Urinary bladder (tissue), 4 donors: ENCODE data around the gene MYLK2. TPM values are rescaled to one million over a fixed set of nuclear protein-coding genes. Genes with fewer than 3 reads are reported as not detected.
"Not testable (repeated sequence)": the region's sequence is repeated elsewhere in the genome, so short reads cannot be mapped to it uniquely, and the experiment has no call there.

Experiments
- DNase-seq: peaks from one replicate; pipeline ENCODE4 v3.0.0-alpha.2; 2015; ENCODE audit errors: extremely low spot score
- H3K27ac ChIP-seq: one replicate; pipeline ENCODE4 v1.5.1; 2013; ENCODE audit warnings: low read depth, mild to moderate bottlenecking, moderate library complexity
- H3K36me3 ChIP-seq: one replicate; pipeline ENCODE4 v1.6.1; 2013; ENCODE audit warnings: mild to moderate bottlenecking, moderate library complexity; ENCODE audit not compliant: insufficient read depth
- H3K4me1 ChIP-seq: one replicate; pipeline ENCODE4 v1.6.1; 2013; ENCODE audit warnings: mild to moderate bottlenecking, moderate library complexity; ENCODE audit not compliant: insufficient read depth
- H3K4me3 ChIP-seq: one replicate; pipeline ENCODE4 v1.5.1; 2013; ENCODE audit warnings: low read depth, low read length
- WGBS: extraction: QIAGEN DNeasy Blood & Tissue Kit; methylation state at CpG from one replicate; pipeline ENCODE4 v1.1.7; 2013; 5-methylcytosine and 5-hydroxymethylcytosine counted together
- polyA plus RNA-seq: library from polyadenylated mRNA; stranded (reverse); fragments of 200-250 nt; gene quantifications from one replicate; pipeline ENCODE4 v1.2.3, GENCODE V29; 2013
- total RNA-seq: library from RNA; depleted of rRNA; stranded (reverse); fragments of >200 nt; gene quantifications from one replicate; pipeline ENCODE4 v1.2.3, GENCODE V29; 2014
- donor health status: healthy with polysubstance abuse.
- donor health status: healthy.

The MYLK2 gene
- total and polyA plus RNA-seq, 2 donors: 1.7 TPM; not detected in 1

GRCh38 chr20:31806564-31807355 lies 12.4 kb upstream of the MYLK2 start:
- H3K4me3 ChIP-seq: no peak overlapping the region
- no peaks in the 10 kb centered on the region for H3K4me1 ChIP-seq
- 80% methylated on average over 8 of the region's 8 CpGs for WGBS
- H3K27ac ChIP-seq: no peak overlapping the region
- no peak for DNase-seq
- H3K36me3 ChIP-seq: no peaks in the 10 kb centered on the region

GRCh38 chr20:31808481-31808880 lies 10.7 kb upstream of the MYLK2 start:
- DNase-seq: no peak
- no peaks in the 10 kb centered on the region for H3K36me3 ChIP-seq
- no peaks in the 10 kb centered on the region for H3K4me1 ChIP-seq
- H3K27ac ChIP-seq: no peak overlapping the region
- 88% methylated on average over 3 of the region's 3 CpGs for WGBS
- no peak overlapping the region for H3K4me3 ChIP-seq

GRCh38 chr20:31809661-31810060 lies 9.5 kb upstream of the MYLK2 start:
- H3K27ac ChIP-seq: no peak overlapping the region
- H3K36me3 ChIP-seq: no peaks in the 10 kb centered on the region
- no peak overlapping the region for H3K4me3 ChIP-seq
- WGBS: 81% methylated on average over 3 of the region's 3 CpGs
- DNase-seq: no peak
- H3K4me1 ChIP-seq: no peaks in the 10 kb centered on the region

DNA sequence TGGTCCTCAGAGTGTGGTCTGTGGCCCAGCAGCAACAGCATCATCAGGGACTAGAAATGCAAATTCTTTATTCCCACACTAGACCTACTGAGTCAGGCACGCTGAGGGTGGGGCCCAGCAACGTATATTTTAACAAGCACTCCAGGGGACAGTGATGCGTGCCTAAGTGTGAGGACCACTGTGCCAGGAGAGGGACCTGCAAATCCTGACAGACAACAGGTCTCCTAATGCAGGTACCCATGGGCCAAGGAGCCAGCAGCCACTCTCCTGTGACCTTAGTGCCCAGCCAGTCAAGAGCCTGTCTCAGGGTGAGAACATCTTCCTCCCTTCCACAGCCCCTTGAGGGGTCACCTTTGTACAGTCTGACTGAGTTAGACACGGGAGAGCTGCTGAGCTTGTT lies 8.0 kb upstream of the MYLK2 start:
- H3K4me1 ChIP-seq: no peaks in the 10 kb centered on the region

DNA sequence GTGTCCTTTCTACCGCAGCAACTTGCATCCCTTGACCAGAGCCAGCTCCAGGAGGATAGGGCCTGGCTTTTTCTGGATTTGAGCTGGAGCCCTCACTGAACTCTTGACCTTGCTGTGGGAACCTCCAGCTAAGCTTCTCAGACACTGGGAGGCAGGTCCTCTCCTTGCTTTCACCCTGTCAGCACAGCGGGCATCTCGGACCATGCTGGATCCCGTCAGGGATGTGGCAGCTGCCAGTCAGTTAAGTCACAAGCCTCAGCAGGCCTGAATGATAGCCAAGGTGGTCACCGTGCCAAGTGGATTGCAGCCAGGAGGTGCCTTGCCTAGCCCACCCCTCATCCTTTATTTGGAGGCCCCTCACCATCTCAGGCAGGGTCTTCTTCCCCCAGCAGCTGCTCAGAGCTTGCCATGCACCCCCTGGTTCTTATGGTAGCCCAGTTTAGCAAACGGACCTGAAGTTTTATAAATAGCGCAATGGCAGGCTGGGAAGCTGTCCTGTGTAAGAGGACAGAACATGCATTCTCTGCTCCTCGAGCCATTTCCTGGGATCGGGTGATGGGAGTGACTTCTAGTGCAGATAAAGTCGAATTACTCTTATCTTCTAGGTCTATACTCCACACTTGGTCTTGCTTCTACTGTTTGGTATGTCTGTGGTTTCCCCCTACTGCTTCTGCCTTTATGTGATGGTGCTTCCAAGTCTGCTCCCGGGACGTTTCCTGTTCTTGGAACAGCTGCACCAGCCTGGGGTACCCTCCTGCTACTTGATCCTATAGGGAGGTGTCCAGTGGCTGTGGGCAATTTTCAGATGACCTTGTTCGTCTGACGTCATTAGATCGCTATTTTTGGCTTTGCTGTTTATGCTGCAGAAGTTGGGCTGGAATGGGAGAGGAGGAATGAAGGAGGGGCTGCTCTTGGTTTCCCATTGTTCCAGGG lies 7.1 kb upstream of the MYLK2 start:
- Histone ChIP-seq H3K4me3 (no peak overlapping the region), H3K4me1 (no peaks in the 10 kb centered on the region), H3K36me3 (no peaks in the 10 kb centered on the region), H3K27ac (no peak overlapping the region)
- 47% methylated on average over 15 of the region's 15 CpGs for WGBS
- DNase-seq: no peak

More for the DNA sequence above, 8.0 kb upstream of the MYLK2 start:
- Histone ChIP-seq H3K4me3 (no peak overlapping the region), H3K36me3 (no peaks in the 10 kb centered on the region), H3K27ac (no peak overlapping the region)
- WGBS: 90% methylated on average over 4 of the region's 4 CpGs
- no peak for DNase-seq

GRCh38 chr20:31813611-31814010 lies 5.5 kb upstream of the MYLK2 start:
- Histone ChIP-seq H3K4me3 (no peak overlapping the region), H3K4me1 (no peaks in the 10 kb centered on the region), H3K36me3 (no peaks in the 10 kb centered on the region), H3K27ac (no peak overlapping the region)
- no peak for DNase-seq

GRCh38 chr20:31814142-31814541 lies 5.0 kb upstream of the MYLK2 start:
- not testable (repeated sequence) for H3K4me3 ChIP-seq, DNase-seq, H3K36me3 ChIP-seq, H3K4me1 ChIP-seq, H3K27ac ChIP-seq
- WGBS: 48% methylated on average over 7 of the region's 7 CpGs

DNA sequence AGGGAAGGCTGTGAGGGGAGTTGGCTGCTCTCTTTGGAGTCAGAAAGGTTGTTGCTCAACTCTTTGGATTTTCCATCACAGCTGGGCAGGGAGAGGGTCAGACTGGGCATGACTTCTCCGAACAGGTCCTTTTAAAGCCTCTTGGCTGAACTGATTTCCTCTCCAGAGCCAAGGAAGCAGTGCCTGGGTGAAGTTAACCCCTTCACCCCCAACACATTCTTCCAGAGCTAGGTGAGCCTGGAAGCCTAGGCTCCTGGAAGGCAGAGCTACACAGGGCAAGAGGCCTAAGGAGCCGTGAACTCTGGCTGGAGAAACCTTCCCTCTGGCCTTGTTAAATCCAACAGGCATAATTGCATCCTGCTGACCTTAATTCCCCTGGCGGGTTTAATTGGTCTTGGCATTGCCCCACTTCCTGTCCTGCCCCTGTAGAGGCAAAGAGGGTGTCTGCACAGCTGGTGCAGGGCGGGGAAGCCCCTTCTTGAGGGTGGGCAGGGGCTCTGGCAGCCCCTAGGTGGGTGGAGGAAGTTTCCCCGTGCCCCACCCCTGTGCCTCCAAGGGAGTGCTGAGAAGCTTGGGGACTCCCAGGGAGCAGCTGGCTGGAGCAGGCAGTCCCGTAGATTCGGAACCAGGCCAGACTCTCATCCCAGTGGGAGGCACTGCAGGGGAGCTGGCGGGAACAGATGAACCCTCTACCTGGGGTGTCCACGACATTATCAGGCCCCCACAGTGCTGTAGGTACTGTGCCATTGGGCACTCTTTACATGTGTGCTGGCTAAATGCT lies 3.6 kb upstream of the MYLK2 start:
- no peaks in the 10 kb centered on the region for H3K36me3 ChIP-seq
- H3K4me3 ChIP-seq: no peak overlapping the region
- 49% methylated on average over 9 of the region's 9 CpGs for whole genome bisulfite sequencing

DNA sequence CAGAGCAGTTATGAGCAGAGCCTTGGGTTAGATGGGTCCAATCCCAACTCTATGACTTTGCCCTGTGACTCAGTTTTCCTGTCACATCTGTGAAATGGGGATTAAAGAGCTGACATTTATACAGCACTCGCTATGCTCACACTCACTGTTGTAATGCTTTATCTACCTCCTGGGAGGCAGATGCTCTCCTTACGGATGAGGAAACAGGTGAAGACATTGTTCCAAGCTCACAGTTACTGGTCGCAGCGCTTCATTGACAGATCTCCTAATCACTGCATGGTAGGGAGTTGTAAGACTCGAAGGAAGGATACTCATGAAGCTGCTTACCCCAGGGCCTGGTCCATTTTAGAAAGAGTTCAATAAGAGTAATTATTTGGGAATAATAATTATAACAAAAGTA lies 2.9 kb upstream of the MYLK2 start:
- DNase-seq: no peak
- H3K27ac ChIP-seq: no peak overlapping the region
- WGBS: 94% methylated on average over 5 of the region's 5 CpGs
- no peak overlapping the region for H3K4me3 ChIP-seq
- H3K4me1 ChIP-seq: no peaks in the 10 kb centered on the region
- H3K36me3 ChIP-seq: no peaks in the 10 kb centered on the region

More for the DNA sequence above, 3.6 kb upstream of the MYLK2 start:
- DNase-seq: no peak
- H3K4me1 ChIP-seq: no peaks in the 10 kb centered on the region
- H3K27ac ChIP-seq: no peak overlapping the region

- no peak for DNase-seq
- H3K4me1 ChIP-seq: no peaks in the 10 kb centered on the region
- WGBS: 91% methylated on average over 5 of the region's 5 CpGs
- no peak overlapping the region for H3K27ac ChIP-seq
- no peaks in the 10 kb centered on the region for H3K36me3 ChIP-seq
- no peak overlapping the region for H3K4me3 ChIP-seq
Measured at GRCh38 chr20:31817461-31817860, 1.7 kb upstream of the MYLK2 start.

- Histone ChIP-seq H3K36me3 (no peaks in the 10 kb centered on the region), H3K27ac (no peak overlapping the region), H3K4me3 (no peak overlapping the region), H3K4me1 (no peaks in the 10 kb centered on the region)
- no peak for DNase-seq
- WGBS: 86% methylated on average over 8 of the region's 8 CpGs
Measured at GRCh38 chr20:31818376-31818908, 714 bp upstream of the MYLK2 start.

- no peak overlapping the region for H3K27ac ChIP-seq
Measured at GRCh38 chr20:31820228-31820627, 1.1 kb downstream of the MYLK2 start.

DNA sequence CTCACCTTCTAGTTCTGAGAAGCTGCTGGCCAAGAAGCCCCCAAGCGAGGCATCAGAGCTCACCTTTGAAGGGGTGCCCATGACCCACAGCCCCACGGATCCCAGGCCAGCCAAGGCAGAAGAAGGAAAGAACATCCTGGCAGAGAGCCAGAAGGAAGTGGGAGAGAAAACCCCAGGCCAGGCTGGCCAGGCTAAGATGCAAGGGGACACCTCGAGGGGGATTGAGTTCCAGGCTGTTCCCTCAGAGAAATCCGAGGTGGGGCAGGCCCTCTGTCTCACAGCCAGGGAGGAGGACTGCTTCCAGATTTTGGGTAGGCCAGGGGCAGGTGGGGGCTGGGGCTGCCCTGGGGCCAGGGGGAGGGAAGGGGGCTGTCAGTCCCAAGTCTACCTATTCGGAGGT lies 2.3 kb downstream of the MYLK2 start:
- Histone ChIP-seq H3K36me3 (no peaks in the 10 kb centered on the region), H3K27ac (no peak overlapping the region), H3K4me1 (no peaks in the 10 kb centered on the region), H3K4me3 (no peak overlapping the region)
- WGBS: 60% methylated on average over 5 of the region's 5 CpGs
- no peak for DNase-seq

More at GRCh38 chr20:31820228-31820627, 1.1 kb downstream of the MYLK2 start:
- WGBS: 74% methylated on average over 6 of the region's 6 CpGs
- no peak for DNase-seq
- Histone ChIP-seq H3K4me3 (no peak overlapping the region), H3K36me3 (no peaks in the 10 kb centered on the region), H3K4me1 (no peaks in the 10 kb centered on the region)
